ENCODE results near the gene HNMT.

The HNMT gene

DNA sequence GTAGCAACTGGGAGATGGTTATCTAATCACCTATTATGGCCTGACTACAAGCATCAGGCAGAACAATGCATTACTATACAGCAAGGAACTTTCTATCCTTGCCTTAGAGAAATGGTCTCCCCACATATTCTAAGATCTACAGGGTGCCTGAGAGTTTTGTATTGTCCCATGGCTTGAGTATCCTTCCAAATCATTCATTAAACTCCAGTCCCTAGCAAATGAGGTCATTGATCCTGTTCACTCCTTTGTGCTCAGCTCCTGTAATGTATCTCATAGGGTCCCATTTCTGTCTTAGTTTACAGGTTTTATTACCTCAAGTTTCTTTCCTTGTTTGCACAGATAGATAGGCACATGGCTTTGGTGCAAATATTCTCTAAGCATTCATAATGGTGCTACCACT is 9.0 kb downstream of the HNMT start:
- H3K27ac ChIP-seq (ENCODE audit: low read length), result no peak overlapping the region
- no peaks in the 10 kb centered on the region for H3K9me3 ChIP-seq (ENCODE audit: control insufficient read depth, insufficient read depth, low read length)
- H3K4me3 ChIP-seq (ENCODE audit: low read length), result no peak overlapping the region
- no peaks in the 10 kb centered on the region for H3K4me1 ChIP-seq (ENCODE audit: control insufficient read depth, insufficient read depth, low read length)
- no peaks in the 10 kb centered on the region for H3K36me3 ChIP-seq (ENCODE audit: control insufficient read depth, insufficient read depth, low read length)
- no peaks in the 10 kb centered on the region for H3K27me3 ChIP-seq (ENCODE audit: control insufficient read depth, insufficient read depth, low read length)
- DNase-seq (ENCODE audit: low read depth, low spot score), result no peak

DNA sequence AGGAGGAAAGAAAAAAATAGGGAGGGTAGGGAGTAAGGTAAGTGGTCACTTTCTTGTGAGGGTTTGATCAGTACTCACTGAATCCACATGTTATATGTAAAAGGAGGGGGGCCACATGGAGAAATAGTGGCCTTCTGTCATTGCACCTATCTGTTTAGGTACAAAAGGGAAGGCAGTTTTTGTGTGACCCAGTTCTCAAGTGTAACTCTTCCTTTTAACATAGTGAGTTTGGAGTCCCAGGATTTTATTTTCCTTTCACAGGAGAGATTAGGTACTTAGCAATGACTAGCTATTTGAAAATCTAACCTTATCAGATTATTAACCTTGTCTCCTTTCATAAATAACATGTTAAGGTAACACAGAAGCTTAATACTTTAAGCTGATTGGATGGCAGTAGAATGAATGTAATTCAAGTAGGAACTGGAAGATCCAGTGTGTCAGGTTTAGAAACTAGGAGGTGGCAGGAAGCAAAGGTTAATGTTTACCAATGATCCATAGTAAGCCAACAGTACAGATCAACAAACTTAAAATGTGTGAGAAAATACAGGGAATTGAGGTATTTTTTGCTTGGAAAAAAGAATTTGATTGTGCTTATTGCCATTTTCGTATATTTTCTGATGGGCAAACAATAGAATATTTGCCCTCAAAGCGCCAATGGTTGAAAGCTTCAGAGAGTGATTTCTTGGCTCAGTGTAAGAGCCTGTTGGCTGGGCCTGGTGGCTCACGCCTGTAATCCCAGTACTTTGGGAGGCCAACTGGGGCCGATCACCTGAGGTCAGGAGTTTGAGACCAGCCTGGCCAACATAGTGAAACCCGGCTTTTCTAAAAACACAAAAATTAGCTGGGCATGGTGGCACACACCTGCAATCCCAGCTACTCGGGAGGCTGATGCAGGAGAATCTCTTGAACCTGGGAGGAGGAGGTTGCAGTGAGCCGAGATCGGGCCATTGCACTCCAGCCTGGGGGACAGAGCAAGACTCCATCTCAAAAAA is 11.3 kb downstream of the HNMT start:
- H3K4me3 ChIP-seq (ENCODE audit: low read length), result no peak overlapping the region
- H3K36me3 ChIP-seq (ENCODE audit: control insufficient read depth, insufficient read depth, low read length), result no peaks in the 10 kb centered on the region
- no CpG with 5 or more reads among the region's 8 CpGs for WGBS (ENCODE audit: insufficient coverage, insufficient read length)
- DNase-seq (ENCODE audit: low read depth, low spot score), result no peak
- H3K27ac ChIP-seq (ENCODE audit: low read length), result no peak overlapping the region
- no peaks in the 10 kb centered on the region for H3K27me3 ChIP-seq (ENCODE audit: control insufficient read depth, insufficient read depth, low read length)
- H3K9me3 ChIP-seq (ENCODE audit: control insufficient read depth, insufficient read depth, low read length), result no peaks in the 10 kb centered on the region
- no peaks in the 10 kb centered on the region for H3K4me1 ChIP-seq (ENCODE audit: control insufficient read depth, insufficient read depth, low read length)

GRCh38 chr2:137976274-137976673 is 12.0 kb downstream of the HNMT start:
- H3K4me1 ChIP-seq (ENCODE audit: control insufficient read depth, insufficient read depth, low read length), result no peaks in the 10 kb centered on the region
- H3K36me3 ChIP-seq (ENCODE audit: control insufficient read depth, insufficient read depth, low read length), result no peaks in the 10 kb centered on the region
- H3K27me3 ChIP-seq (ENCODE audit: control insufficient read depth, insufficient read depth, low read length), result no peaks in the 10 kb centered on the region
- H3K4me3 ChIP-seq (ENCODE audit: low read length), result no peak overlapping the region
- no peak overlapping the region for H3K27ac ChIP-seq (ENCODE audit: low read length)
- no peaks in the 10 kb centered on the region for H3K9me3 ChIP-seq (ENCODE audit: control insufficient read depth, insufficient read depth, low read length)
- no peak for DNase-seq (ENCODE audit: low read depth, low spot score)
- no CpG with 5 or more reads among the region's 3 CpGs for WGBS (ENCODE audit: insufficient coverage, insufficient read length)

DNA sequence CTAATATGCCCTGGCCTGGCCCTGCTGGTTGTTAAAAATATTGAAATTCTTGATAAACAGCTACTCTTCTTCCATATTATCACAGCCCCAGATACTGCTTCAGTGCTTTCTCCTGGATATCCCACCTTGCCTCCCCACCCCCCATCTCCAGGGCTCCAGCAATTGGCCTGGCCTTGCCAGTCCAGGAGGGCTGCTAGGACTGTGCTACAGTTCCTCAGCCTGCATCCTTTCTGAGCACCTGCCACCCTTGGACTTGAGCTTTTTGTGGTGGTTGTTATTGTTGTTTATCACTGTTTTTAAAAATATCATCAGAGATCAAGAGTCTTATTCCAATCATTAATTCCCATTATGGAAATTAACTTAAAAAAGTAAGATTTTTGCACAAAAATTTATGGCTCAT is 13.5 kb downstream of the HNMT start:
- Histone ChIP-seq H3K9me3 (ENCODE audit: control insufficient read depth, insufficient read depth, low read length) (no peaks in the 10 kb centered on the region), H3K27me3 (ENCODE audit: control insufficient read depth, insufficient read depth, low read length) (no peaks in the 10 kb centered on the region), H3K36me3 (ENCODE audit: control insufficient read depth, insufficient read depth, low read length) (no peaks in the 10 kb centered on the region), H3K4me1 (ENCODE audit: control insufficient read depth, insufficient read depth, low read length) (no peaks in the 10 kb centered on the region), H3K27ac (ENCODE audit: low read length) (no peak overlapping the region), H3K4me3 (ENCODE audit: low read length) (no peak overlapping the region)
- no peak for DNase-seq (ENCODE audit: low read depth, low spot score)

GRCh38 chr2:137980459-137980858 is 16.2 kb downstream of the HNMT start:
- Histone ChIP-seq H3K4me3 (ENCODE audit: low read length) (no peak overlapping the region), H3K9me3 (ENCODE audit: control insufficient read depth, insufficient read depth, low read length) (no peaks in the 10 kb centered on the region), H3K27me3 (ENCODE audit: control insufficient read depth, insufficient read depth, low read length) (no peaks in the 10 kb centered on the region), H3K36me3 (ENCODE audit: control insufficient read depth, insufficient read depth, low read length) (no peaks in the 10 kb centered on the region), H3K4me1 (ENCODE audit: control insufficient read depth, insufficient read depth, low read length) (no peaks in the 10 kb centered on the region), H3K27ac (ENCODE audit: low read length) (no peak overlapping the region)
- no peak for DNase-seq (ENCODE audit: low read depth, low spot score)

DNA sequence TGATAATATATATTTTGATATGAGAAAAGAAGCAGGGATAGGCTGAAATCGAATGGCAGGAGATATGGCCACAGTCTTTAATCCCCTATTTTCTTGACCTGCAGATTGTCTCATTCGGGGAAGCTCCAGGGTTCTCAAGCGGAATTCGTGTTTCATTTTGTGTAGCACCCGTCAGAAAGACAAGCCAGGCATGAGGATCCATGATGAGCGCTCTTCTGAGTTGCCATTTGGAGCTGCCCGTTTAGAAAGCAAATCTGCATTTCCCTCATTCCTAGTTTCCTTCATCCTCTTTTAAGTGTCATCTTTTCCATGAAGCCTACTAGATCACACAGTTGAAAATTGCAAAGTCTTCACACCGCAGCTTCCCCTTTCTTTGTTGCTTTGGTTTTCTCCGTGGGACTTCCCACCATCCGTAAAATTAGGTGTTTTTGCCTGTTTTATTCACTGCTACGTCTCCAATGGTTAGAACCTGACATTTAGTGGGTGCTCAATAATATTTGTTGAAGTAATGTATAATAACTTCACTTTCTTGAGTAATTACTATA is 16.9 kb downstream of the HNMT start:
- Histone ChIP-seq H3K9me3 (ENCODE audit: control insufficient read depth, insufficient read depth, low read length) (no peaks in the 10 kb centered on the region), H3K4me1 (ENCODE audit: control insufficient read depth, insufficient read depth, low read length) (no peaks in the 10 kb centered on the region), H3K36me3 (ENCODE audit: control insufficient read depth, insufficient read depth, low read length) (no peaks in the 10 kb centered on the region), H3K27me3 (ENCODE audit: control insufficient read depth, insufficient read depth, low read length) (no peaks in the 10 kb centered on the region), H3K4me3 (ENCODE audit: low read length) (no peak overlapping the region), H3K27ac (ENCODE audit: low read length) (no peak overlapping the region)
- DNase-seq (ENCODE audit: low read depth, low spot score), result no peak
- no CpG with 5 or more reads among the region's 11 CpGs for WGBS (ENCODE audit: insufficient coverage, insufficient read length)

DNA sequence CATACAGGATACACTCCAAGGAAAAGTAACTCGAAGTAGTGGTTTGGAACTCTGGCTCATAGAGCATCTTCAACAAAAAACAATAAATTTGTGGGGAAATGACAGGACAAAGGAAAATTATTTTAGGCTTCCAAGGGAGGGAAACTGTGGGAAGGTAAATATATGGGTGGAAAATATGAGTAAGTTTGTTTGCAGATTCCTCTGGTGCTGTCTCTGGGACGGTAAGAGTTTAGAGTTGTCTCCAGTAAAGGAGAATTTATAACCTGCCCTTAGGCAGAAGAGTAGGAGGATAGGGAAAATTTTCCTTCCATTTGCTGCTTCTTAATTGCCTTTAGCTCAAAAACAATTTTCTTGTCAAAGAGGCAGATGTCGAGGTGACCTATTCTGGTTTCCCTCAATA is 19.3 kb downstream of the HNMT start:
- no peak overlapping the region for H3K27ac ChIP-seq (ENCODE audit: low read length)
- H3K4me1 ChIP-seq (ENCODE audit: control insufficient read depth, insufficient read depth, low read length), result no peaks in the 10 kb centered on the region
- no peaks in the 10 kb centered on the region for H3K9me3 ChIP-seq (ENCODE audit: control insufficient read depth, insufficient read depth, low read length)
- DNase-seq (ENCODE audit: low read depth, low spot score), result no peak
- no peak overlapping the region for H3K4me3 ChIP-seq (ENCODE audit: low read length)
- H3K36me3 ChIP-seq (ENCODE audit: control insufficient read depth, insufficient read depth, low read length), result no peaks in the 10 kb centered on the region
- no CpG with 5 or more reads among the region's 3 CpGs for WGBS (ENCODE audit: insufficient coverage, insufficient read length)
- no peaks in the 10 kb centered on the region for H3K27me3 ChIP-seq (ENCODE audit: control insufficient read depth, insufficient read depth, low read length)

GRCh38 chr2:137986268-137986667 is 22.0 kb downstream of the HNMT start:
- Histone ChIP-seq H3K27me3 (ENCODE audit: control insufficient read depth, insufficient read depth, low read length) (no peaks in the 10 kb centered on the region), H3K27ac (ENCODE audit: low read length) (no peak overlapping the region), H3K9me3 (ENCODE audit: control insufficient read depth, insufficient read depth, low read length) (no peaks in the 10 kb centered on the region), H3K4me1 (ENCODE audit: control insufficient read depth, insufficient read depth, low read length) (no peaks in the 10 kb centered on the region), H3K4me3 (ENCODE audit: low read length) (no peak overlapping the region), H3K36me3 (ENCODE audit: control insufficient read depth, insufficient read depth, low read length) (no peaks in the 10 kb centered on the region)
- DNase-seq (ENCODE audit: low read depth, low spot score), result no peak
- WGBS (ENCODE audit: insufficient coverage, insufficient read length), result no CpG with 5 or more reads among the region's 1 CpG

GRCh38 chr2:137987011-137987410 is 22.7 kb downstream of the HNMT start:
- H3K4me3 ChIP-seq (ENCODE audit: low read length), result no peak overlapping the region
- no peaks in the 10 kb centered on the region for H3K36me3 ChIP-seq (ENCODE audit: control insufficient read depth, insufficient read depth, low read length)
- no peak for DNase-seq (ENCODE audit: low read depth, low spot score)
- H3K9me3 ChIP-seq (ENCODE audit: control insufficient read depth, insufficient read depth, low read length), result no peaks in the 10 kb centered on the region
- H3K27ac ChIP-seq (ENCODE audit: low read length), result no peak overlapping the region
- H3K27me3 ChIP-seq (ENCODE audit: control insufficient read depth, insufficient read depth, low read length), result no peaks in the 10 kb centered on the region
- H3K4me1 ChIP-seq (ENCODE audit: control insufficient read depth, insufficient read depth, low read length), result no peaks in the 10 kb centered on the region

- no peaks in the 10 kb centered on the region for H3K27me3 ChIP-seq (ENCODE audit: control insufficient read depth, insufficient read depth, low read length)
- H3K36me3 ChIP-seq (ENCODE audit: control insufficient read depth, insufficient read depth, low read length), result no peaks in the 10 kb centered on the region
- H3K4me1 ChIP-seq (ENCODE audit: control insufficient read depth, insufficient read depth, low read length), result no peaks in the 10 kb centered on the region
- no peak for DNase-seq (ENCODE audit: low read depth, low spot score)
- H3K27ac ChIP-seq (ENCODE audit: low read length), result no peak overlapping the region
- H3K9me3 ChIP-seq (ENCODE audit: control insufficient read depth, insufficient read depth, low read length), result no peaks in the 10 kb centered on the region
- no peak overlapping the region for H3K4me3 ChIP-seq (ENCODE audit: low read length)
Measured at GRCh38 chr2:137991078-137991477, 26.8 kb downstream of the HNMT start.

- DNase-seq (ENCODE audit: low read depth, low spot score), result no peak
- no CpG with 5 or more reads among the region's 6 CpGs for WGBS (ENCODE audit: insufficient coverage, insufficient read length)
Measured at GRCh38 chr2:137992039-137992646, 27.9 kb downstream of the HNMT start.

More at GRCh38 chr2:137992039-137992646, 27.9 kb downstream of the HNMT start:
- no peaks in the 10 kb centered on the region for H3K36me3 ChIP-seq (ENCODE audit: control insufficient read depth, insufficient read depth, low read length)
- H3K9me3 ChIP-seq (ENCODE audit: control insufficient read depth, insufficient read depth, low read length), result no peaks in the 10 kb centered on the region
- H3K27me3 ChIP-seq (ENCODE audit: control insufficient read depth, insufficient read depth, low read length), result no peaks in the 10 kb centered on the region
- no peak overlapping the region for H3K4me3 ChIP-seq (ENCODE audit: low read length)
- no peak overlapping the region for H3K27ac ChIP-seq (ENCODE audit: low read length)
- no peaks in the 10 kb centered on the region for H3K4me1 ChIP-seq (ENCODE audit: control insufficient read depth, insufficient read depth, low read length)

Measured in iPS DF 6.9 (cell line).